PC-3 (cell line): ENCODE measurements around the gene PIK3R3. TPM values are rescaled to one million over a fixed set of nuclear protein-coding genes. Genes with fewer than 3 reads are reported as not detected.

Source experiments
- ATAC-seq: fragments of 200-7000 bp; cut with Tn5 transposase; 2 replicates; pipeline ENCODE4 v1.9.1; 2020; ENCODE audit warnings: mild to moderate bottlenecking, moderate library complexity
- BruUV-seq: library from RNA; stranded (reverse); fragments of 400-500 nt; replicated peaks from 2 replicates; lab custom pipeline; 2021; lab: Mats Ljungman, UMichigan
- CTCF ChIA-PET: fragments of 300-600 bp; sonication (Branson Sonifier 250); formaldehyde crosslinking; loops from one replicate; lab custom pipeline; 2022; ENCODE audit warnings: antibody characterized with exemption; lab: Charles Lee
- POLR2A ChIA-PET: fragments of 300-600 bp; sonication (Branson Sonifier 250); formaldehyde crosslinking; loops from one replicate; lab custom pipeline; 2022; ENCODE audit warnings: antibody characterized with exemption; ENCODE audit not compliant: unreplicated experiment; lab: Charles Lee
- DNase-seq: peaks from one replicate; pipeline ENCODE4 v3.0.0-alpha.2; 2015
- H2AFZ ChIP-seq: fragments of 300-600 bp; sonication (generic); 2 replicates; pipeline ENCODE4 v1.6.0; 2016; ENCODE audit warnings: antibody characterized with exemption, low read length
- H3F3A ChIP-seq: fragments of 300-600 bp; sonication (generic); one replicate; pipeline ENCODE4 v1.6.0; 2017; ENCODE audit warnings: antibody characterized with exemption, low read length, control low read depth, mild to moderate bottlenecking; ENCODE audit not compliant: unreplicated experiment
- H3K27ac ChIP-seq: fragments of 300-600 bp; sonication (generic); 2 replicates; pipeline ENCODE4 v1.5.1; 2016; ENCODE audit warnings: mild to moderate bottlenecking, low read length
- H3K27me3 ChIP-seq: fragments of 300-600 bp; sonication (generic); 2 replicates; pipeline ENCODE4 v1.6.1; 2016; ENCODE audit warnings: low read length, mixed read lengths
- H3K36me3 ChIP-seq: fragments of 300-600 bp; sonication (generic); 2 replicates; pipeline ENCODE4 v1.6.1; 2016; ENCODE audit warnings: low read depth, mixed run types, low read length, mixed read lengths
- H3K4me1 ChIP-seq: fragments of 300-600 bp; sonication (generic); 2 replicates; pipeline ENCODE4 v1.5.1; 2016; ENCODE audit warnings: low read length; ENCODE audit not compliant: insufficient read depth
- H3K4me2 ChIP-seq: fragments of 300-600 bp; sonication (generic); 2 replicates; pipeline ENCODE4 v1.6.0; 2016; ENCODE audit warnings: low read length
- H3K4me3 ChIP-seq: fragments of 300-600 bp; sonication (generic); 2 replicates; pipeline ENCODE4 v1.5.1; 2016; ENCODE audit warnings: mild to moderate bottlenecking, low read length, mixed read lengths
- H3K79me2 ChIP-seq: fragments of 300-600 bp; sonication (generic); 2 replicates; pipeline ENCODE4 v1.6.1; 2017; ENCODE audit warnings: low read length, mixed read lengths
- H3K9ac ChIP-seq: fragments of 300-600 bp; sonication (generic); 2 replicates; pipeline ENCODE4 v1.6.0; 2016; ENCODE audit warnings: mild to moderate bottlenecking, low read length
- H3K9me2 ChIP-seq: fragments of 300-600 bp; sonication (generic); replicated peaks from 2 replicates; pipeline ENCODE4 v1.6.1; 2016; ENCODE audit warnings: mixed run types, low read length, mixed read lengths
- H3K9me3 ChIP-seq: fragments of 300-600 bp; sonication (generic); 2 replicates; pipeline ENCODE4 v1.6.1; 2016; ENCODE audit warnings: low read length, mixed read lengths
- H4K20me1 ChIP-seq: fragments of 300-600 bp; sonication (generic); 2 replicates; pipeline ENCODE4 v1.6.1; 2016; ENCODE audit warnings: low read length, mixed read lengths
- CTCF ChIP-seq: fragments of 300-600 bp; sonication (generic); conservative IDR thresholded peaks from 2 replicates; pipeline ENCODE4 v1.5.1; 2017; ENCODE audit warnings: antibody characterized with exemption, low read depth, mild to moderate bottlenecking, low read length
- EZH2 ChIP-seq: fragments of 300-600 bp; sonication (generic); IDR thresholded peaks from one replicate; pipeline ENCODE4 v1.6.1; 2017; ENCODE audit warnings: antibody characterized with exemption, mild to moderate bottlenecking, low read length; ENCODE audit not compliant: unreplicated experiment
- EZH2phosphoT487 ChIP-seq: fragments of 300-600 bp; sonication (generic); IDR thresholded peaks from 2 replicates; pipeline ENCODE4 v1.6.1; 2018; ENCODE audit warnings: mild to moderate bottlenecking, antibody characterized with exemption, low read length, borderline replicate concordance
- intact Hi-C: fragments of 100-400 bp; cut with micrococcal nuclease; formaldehyde crosslinking; loops from 2 replicates; pipeline ENCODE4 v1.9.0; 2023
- total RNA-seq: library from RNA; depleted of rRNA; stranded (reverse); fragments of >200 nt; gene quantifications from 2 replicates; pipeline ENCODE4 v1.2.3, GENCODE V29; 2014

PIK3R3 gene
- total RNA-seq, 1 experiment from 2014 or later, result 17.7 TPM

DNA sequence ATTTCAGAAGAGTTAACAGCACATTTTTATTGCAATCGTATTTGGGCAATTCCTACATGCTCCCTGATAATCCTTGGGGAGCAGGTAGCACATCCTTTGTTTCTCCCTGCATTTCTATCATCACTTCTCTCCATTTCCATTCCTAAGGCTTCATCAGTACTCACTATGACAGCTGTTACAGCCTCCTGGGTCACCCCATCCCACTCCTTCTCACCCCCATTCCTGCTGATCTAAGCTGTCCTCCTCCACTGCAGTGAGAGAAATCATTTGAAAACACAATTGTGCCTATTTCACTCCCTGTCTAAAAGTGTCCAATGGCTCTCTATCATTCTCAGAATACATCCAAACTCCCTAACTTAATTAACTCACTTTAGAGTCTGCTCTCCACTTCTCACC lies 25.5 kb upstream of the PIK3R3 start:
- TF ChIP-seq EZH2 (no peak), CTCF (no peak), EZH2phosphoT487 (no peak)
- ChIA-PET CTCF (no interaction called here), POLR2A (no interaction called here)
- Histone ChIP-seq H3K4me1 (no peaks in the 10 kb centered on the region), H3K4me3 (no peak overlapping the region), H3K9me3 (no peaks in the 10 kb centered on the region), H3K9ac (no peak overlapping the region), H2AFZ (no peak overlapping the region), H3K36me3 (no peaks in the 10 kb centered on the region), H3K27ac (no peak overlapping the region), H4K20me1 (no peaks in the 10 kb centered on the region), H3K79me2 (no peaks in the 10 kb centered on the region), H3F3A (no peaks in the 10 kb centered on the region), H3K27me3 (no peaks in the 10 kb centered on the region), H3K4me2 (no peak overlapping the region), H3K9me2 (no peaks in the 10 kb centered on the region)
- intact Hi-C loops, result no loop called here
- DNase-seq, result no peak
- no peak for ATAC-seq
- BruUV-seq, result no TSS peak

DNA sequence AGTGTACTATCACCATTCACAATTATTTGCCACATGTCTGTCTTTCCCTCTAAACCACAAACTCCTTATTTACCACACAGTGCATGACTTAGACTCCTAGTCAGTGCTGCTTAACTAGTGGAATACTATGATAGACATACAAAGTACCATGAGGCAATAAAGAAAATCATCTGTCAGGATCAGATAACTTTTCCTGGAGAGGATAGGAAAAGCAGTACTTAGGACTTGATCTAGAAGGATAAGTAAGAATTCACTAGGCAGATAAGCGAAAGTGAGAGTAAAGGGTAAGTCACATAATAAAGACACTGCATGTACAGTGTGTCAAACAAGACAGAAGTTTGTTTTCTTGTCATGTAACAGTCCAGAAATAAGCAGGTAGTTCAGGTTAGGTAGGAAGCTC lies 21.3 kb upstream of the PIK3R3 start:
- Histone ChIP-seq H3K9me2 (no peaks in the 10 kb centered on the region), H3K36me3 (no peaks in the 10 kb centered on the region), H3K4me3 (no peak overlapping the region), H3K79me2 (no peaks in the 10 kb centered on the region), H3K9ac (no peak overlapping the region), H3K4me1 (no peaks in the 10 kb centered on the region), H4K20me1 (no peaks in the 10 kb centered on the region), H3K4me2 (no peak overlapping the region), H2AFZ (no peak overlapping the region), H3K9me3 (no peaks in the 10 kb centered on the region), H3K27ac (no peak overlapping the region), H3K27me3 (no peaks in the 10 kb centered on the region), H3F3A (no peaks in the 10 kb centered on the region)
- ChIA-PET POLR2A (no interaction called here), CTCF (no interaction called here)
- TF ChIP-seq EZH2phosphoT487 (no peak), EZH2 (no peak), CTCF (no peak)
- no peak for DNase-seq
- no TSS peak for BruUV-seq
- intact Hi-C loops, result no loop called here
- ATAC-seq, result no peak

GRCh38 chr1:46153228-46153627 lies 20.8 kb upstream of the PIK3R3 start:
- H3F3A ChIP-seq, result no peaks in the 10 kb centered on the region
- CTCF ChIA-PET, result no interaction called here
- H2AFZ ChIP-seq, result no peak overlapping the region
- no peak overlapping the region for H3K9ac ChIP-seq
- no peak overlapping the region for H3K4me3 ChIP-seq
- H3K4me2 ChIP-seq, result no peak overlapping the region
- intact Hi-C loops, result no loop called here
- DNase-seq (no peak), ATAC-seq (no peak)
- no TSS peak for BruUV-seq
- TF ChIP-seq CTCF, result no peak
- no peak for TF ChIP-seq EZH2phosphoT487
- no peak for TF ChIP-seq EZH2
- H3K79me2 ChIP-seq, result no peaks in the 10 kb centered on the region
- no peaks in the 10 kb centered on the region for H3K36me3 ChIP-seq
- no peaks in the 10 kb centered on the region for H3K4me1 ChIP-seq
- POLR2A ChIA-PET, result no interaction called here
- no peaks in the 10 kb centered on the region for H3K27me3 ChIP-seq
- H4K20me1 ChIP-seq, result no peaks in the 10 kb centered on the region
- no peak overlapping the region for H3K27ac ChIP-seq
- no peaks in the 10 kb centered on the region for H3K9me3 ChIP-seq
- no peaks in the 10 kb centered on the region for H3K9me2 ChIP-seq
